Esophagus muscularis mucosa (tissue), 4 donors: ENCODE results near the gene CMTM8.

Experiments
- EP300 ChIP-seq: sonication (generic); formaldehyde crosslinking; IDR thresholded peaks from one replicate; pipeline ENCODE4 v1.6.1; 2017; ENCODE audit warnings: antibody characterized with exemption
- POLR2A ChIP-seq: fragments of 450-650 bp; IDR thresholded peaks from one replicate; pipeline ENCODE4 v1.6.1; 2017; ENCODE audit warnings: antibody characterized with exemption, moderate library complexity, mild to moderate bottlenecking, low read depth
- POLR2AphosphoS5 ChIP-seq, 2 donors: sonication (generic); formaldehyde crosslinking; IDR thresholded peaks; one replicate each; pipeline ENCODE4 v1.6.1; 2017; ENCODE audit warnings: antibody characterized with exemption in 2 of 2
- TF ChIP-seq, protein P1 (sequence below), 3 experiments: fragments of 200-600 bp in 2 of 3; fragments of 450-650 bp in 1 of 3; sonication (generic) in 2 of 3; IDR thresholded peaks; one replicate each; pipeline ENCODE4 v1.5.1; 2017 to 2019; ENCODE audit warnings: antibody characterized with exemption in 3 of 3, mild to moderate bottlenecking in 2 of 3, moderate library complexity in 1 of 3

GRCh38 chr3:32347343-32348125 lies 109.1 kb downstream of the CMTM8 start:
- TF ChIP-seq, protein P1, sequence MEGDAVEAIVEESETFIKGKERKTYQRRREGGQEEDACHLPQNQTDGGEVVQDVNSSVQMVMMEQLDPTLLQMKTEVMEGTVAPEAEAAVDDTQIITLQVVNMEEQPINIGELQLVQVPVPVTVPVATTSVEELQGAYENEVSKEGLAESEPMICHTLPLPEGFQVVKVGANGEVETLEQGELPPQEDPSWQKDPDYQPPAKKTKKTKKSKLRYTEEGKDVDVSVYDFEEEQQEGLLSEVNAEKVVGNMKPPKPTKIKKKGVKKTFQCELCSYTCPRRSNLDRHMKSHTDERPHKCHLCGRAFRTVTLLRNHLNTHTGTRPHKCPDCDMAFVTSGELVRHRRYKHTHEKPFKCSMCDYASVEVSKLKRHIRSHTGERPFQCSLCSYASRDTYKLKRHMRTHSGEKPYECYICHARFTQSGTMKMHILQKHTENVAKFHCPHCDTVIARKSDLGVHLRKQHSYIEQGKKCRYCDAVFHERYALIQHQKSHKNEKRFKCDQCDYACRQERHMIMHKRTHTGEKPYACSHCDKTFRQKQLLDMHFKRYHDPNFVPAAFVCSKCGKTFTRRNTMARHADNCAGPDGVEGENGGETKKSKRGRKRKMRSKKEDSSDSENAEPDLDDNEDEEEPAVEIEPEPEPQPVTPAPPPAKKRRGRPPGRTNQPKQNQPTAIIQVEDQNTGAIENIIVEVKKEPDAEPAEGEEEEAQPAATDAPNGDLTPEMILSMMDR (IDR thresholded peaks at IDR 0.05): no peak
- TF ChIP-seq POLR2AphosphoS5 (IDR thresholded peaks at IDR 0.05): no peak
- no peak for TF ChIP-seq POLR2A
- no peak for TF ChIP-seq EP300
